Measurements from ENCODE around the gene ALDH1A1. TPM values are rescaled to one million over a fixed set of nuclear protein-coding genes. Genes with fewer than 3 reads are reported as not detected.

The ALDH1A1 gene
- total RNA-seq, 4 donors from 2014 or later = 184 to 561 (median 251) TPM

DNA sequence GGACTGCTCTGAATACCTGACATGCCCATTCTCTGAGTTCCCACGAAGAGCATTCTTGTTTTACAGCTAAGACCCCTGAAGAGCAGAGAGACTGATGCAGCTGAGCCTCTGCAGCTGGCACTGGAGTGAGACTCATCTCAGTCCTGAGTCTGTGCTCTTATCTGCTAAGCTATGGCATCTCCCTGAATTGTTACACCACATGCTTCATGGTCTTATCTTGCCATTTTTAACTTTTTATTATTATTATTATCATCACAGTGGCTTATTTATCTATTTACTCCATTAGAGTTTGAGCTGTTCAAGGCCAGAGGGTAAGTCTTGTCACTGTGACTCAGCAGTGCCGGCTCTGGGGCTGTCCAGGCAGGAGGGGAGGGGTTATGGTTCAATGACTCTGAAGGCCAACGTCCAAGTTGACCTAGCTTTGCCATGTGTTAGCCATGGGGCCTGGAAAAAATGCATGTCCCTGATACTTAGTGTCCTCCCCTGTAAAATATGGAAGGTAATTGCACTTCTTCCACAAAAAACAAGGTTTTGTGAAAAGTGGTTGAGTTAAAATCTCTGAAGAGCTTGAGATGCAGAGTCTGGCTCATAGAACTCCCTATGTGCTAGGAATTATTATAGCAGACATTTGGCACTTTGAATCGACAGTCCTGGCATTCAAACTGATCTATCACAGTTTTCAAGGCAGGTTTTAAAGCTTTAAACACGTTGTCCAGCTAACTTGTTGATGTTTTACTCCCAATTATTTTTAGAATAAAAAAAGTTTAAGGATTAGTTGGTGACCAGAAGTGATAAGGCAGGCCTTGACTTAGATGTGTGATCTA, 94.6 kb downstream of the ALDH1A1 start:
- peak in 2 of 3 donors; percentile 73 to 85 for DNase-seq
- H3K36me3 ChIP-seq = no peaks in the 10 kb centered on the region
- no peaks in the 10 kb centered on the region for H3K9me3 ChIP-seq
- TF ChIP-seq POLR2A (IDR thresholded peaks at IDR 0.05) = no peak
- TF ChIP-seq, protein P1, sequence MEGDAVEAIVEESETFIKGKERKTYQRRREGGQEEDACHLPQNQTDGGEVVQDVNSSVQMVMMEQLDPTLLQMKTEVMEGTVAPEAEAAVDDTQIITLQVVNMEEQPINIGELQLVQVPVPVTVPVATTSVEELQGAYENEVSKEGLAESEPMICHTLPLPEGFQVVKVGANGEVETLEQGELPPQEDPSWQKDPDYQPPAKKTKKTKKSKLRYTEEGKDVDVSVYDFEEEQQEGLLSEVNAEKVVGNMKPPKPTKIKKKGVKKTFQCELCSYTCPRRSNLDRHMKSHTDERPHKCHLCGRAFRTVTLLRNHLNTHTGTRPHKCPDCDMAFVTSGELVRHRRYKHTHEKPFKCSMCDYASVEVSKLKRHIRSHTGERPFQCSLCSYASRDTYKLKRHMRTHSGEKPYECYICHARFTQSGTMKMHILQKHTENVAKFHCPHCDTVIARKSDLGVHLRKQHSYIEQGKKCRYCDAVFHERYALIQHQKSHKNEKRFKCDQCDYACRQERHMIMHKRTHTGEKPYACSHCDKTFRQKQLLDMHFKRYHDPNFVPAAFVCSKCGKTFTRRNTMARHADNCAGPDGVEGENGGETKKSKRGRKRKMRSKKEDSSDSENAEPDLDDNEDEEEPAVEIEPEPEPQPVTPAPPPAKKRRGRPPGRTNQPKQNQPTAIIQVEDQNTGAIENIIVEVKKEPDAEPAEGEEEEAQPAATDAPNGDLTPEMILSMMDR (IDR thresholded peaks at IDR 0.05) = no peak
- no peak overlapping the region for H3K4me3 ChIP-seq
- H3K4me1 ChIP-seq = peaks cover 0 to 11% (median 3%) of the 10 kb centered on the region in 4 donors
- H3K27me3 ChIP-seq = no peaks in the 10 kb centered on the region
- peak overlapping the region in 3 of 4 donors; percentile 11 to 66 (median 20) for H3K27ac ChIP-seq

DNA sequence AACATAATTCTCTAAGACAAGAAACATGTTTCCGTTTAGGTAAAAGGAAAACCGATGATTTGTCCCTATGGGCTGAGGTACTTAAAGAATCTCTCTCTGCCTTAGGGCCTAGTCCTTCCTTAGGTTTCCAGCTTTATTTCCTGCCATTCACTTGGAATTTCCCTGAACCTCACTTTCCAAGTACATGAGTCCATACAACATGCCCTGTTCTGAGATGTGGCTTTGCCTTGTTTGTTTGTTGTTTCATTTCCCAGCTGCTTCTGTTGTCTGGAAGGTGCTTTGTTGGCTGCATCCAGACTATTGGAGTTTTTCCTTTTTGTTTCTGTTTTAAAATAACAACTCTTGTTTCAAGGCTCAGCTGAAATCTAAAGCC, 95.2 kb downstream of the ALDH1A1 start:
- Histone ChIP-seq H3K4me1 (peaks cover 0 to 11% (median 3%) of the 10 kb centered on the region in 4 donors), H3K4me3 (no peak overlapping the region), H3K9me3 (no peaks in the 10 kb centered on the region), H3K27ac (peak overlapping the region in 3 of 4 donors; percentile 11 to 66 (median 20)), H3K27me3 (no peaks in the 10 kb centered on the region), H3K36me3 (no peaks in the 10 kb centered on the region)
- TF ChIP-seq, protein P1 (IDR thresholded peaks at IDR 0.05) = no peak
- TF ChIP-seq POLR2A (IDR thresholded peaks at IDR 0.05) = no peak
- no peak for DNase-seq

DNA sequence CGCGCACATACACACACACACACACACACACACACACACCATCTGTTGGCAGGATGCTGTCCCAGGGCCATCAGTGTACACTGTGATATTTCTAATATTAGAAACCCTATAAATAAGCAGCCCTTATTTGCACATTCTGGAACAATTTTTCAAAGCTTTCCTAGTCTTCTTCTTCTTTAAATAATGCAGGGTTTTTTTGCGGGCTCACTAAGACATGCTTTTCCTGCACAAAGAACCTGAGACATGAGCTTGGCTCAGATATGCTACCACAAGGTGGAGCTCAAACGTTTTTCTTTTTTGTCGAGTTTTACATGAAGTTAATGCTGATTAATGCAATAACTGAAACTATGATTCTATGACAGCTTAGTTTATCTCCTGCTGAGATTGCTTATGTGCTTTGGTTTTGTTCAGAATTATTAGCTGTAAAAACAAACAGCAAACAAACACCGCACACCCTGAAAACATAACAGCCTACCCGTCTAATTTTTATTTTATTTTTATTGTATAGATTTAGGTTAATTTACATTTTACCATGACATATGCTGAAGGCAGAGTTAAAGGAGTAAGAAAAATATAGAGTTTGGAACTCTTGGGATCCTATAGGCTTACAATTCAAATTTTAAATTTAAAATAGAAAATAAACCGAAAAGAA, 95.8 kb downstream of the ALDH1A1 start:
- H3K4me3 ChIP-seq = no peak overlapping the region
- peaks cover 0 to 11% (median 3%) of the 10 kb centered on the region in 4 donors for H3K4me1 ChIP-seq
- TF ChIP-seq, protein P1 (IDR thresholded peaks at IDR 0.05) = peak in 4 of 6 experiments; percentile 52 to 79 (median 78)
- no peak for TF ChIP-seq POLR2A (IDR thresholded peaks at IDR 0.05)
- H3K9me3 ChIP-seq = no peaks in the 10 kb centered on the region
- H3K27ac ChIP-seq = peak overlapping the region in 2 of 4 donors; percentile 11 to 20
- H3K27me3 ChIP-seq = no peaks in the 10 kb centered on the region
- no peaks in the 10 kb centered on the region for H3K36me3 ChIP-seq
- no peak for DNase-seq

DNA sequence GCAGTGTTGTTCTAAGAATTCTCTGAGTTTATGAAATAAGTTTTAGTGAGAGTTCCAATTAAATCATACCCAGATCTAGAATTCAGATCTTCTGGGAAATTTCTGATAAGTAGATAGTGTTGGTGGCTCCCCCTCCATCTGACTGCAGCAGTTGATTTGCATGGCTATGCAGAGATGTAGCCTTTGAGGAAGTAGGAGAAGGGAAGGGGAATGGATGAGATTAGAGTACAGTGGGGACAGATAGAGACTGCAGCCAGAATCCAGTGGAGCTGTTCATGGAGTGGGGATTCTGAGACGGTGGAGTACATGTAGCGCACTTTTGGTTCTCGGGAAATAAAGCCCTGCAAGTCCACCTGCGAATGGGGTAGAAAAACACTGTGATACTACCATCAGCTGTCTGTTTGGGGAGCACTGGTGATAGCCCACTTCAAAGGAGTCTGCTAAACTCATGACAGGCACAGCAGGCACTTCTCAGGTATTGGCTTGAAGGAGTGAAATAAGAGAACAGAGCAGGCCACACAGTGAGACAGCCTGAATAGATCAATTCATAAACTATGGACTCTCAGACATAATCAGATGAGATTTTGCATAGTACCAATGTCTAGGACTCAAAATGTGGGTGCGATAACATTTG, 96.8 kb downstream of the ALDH1A1 start:
- Histone ChIP-seq H3K9me3 (no peaks in the 10 kb centered on the region), H3K27ac (no peak overlapping the region), H3K4me1 (peaks cover 0 to 11% (median 3%) of the 10 kb centered on the region in 4 donors), H3K36me3 (no peaks in the 10 kb centered on the region), H3K4me3 (no peak overlapping the region), H3K27me3 (no peaks in the 10 kb centered on the region)
- DNase-seq = no peak
- TF ChIP-seq, protein P1 (IDR thresholded peaks at IDR 0.05) = no peak

- peaks cover 0 to 11% (median 3%) of the 10 kb centered on the region in 4 donors for H3K4me1 ChIP-seq
- no peak overlapping the region for H3K27ac ChIP-seq
- TF ChIP-seq, protein P1 (IDR thresholded peaks at IDR 0.05) = no peak
- no peak for TF ChIP-seq POLR2A (IDR thresholded peaks at IDR 0.05)
- DNase-seq = no peak
- H3K9me3 ChIP-seq = no peaks in the 10 kb centered on the region
- H3K36me3 ChIP-seq = no peaks in the 10 kb centered on the region
- no peak overlapping the region for H3K4me3 ChIP-seq
- H3K27me3 ChIP-seq = no peaks in the 10 kb centered on the region
Measured at GRCh38 chr9:72855321-72855720, 97.5 kb downstream of the ALDH1A1 start.

Other genes starting within 250 kb of the ALDH1A1 start
- gene ANXA1, start 198.8 kb upstream of the ALDH1A1 start, total RNA-seq = 100 to 1,000 TPM in 1 of 4 donors, 10 to 100 TPM in 3; 13.5 to 223 (median 40.3) TPM

All from Peyer's patch (tissue), 4 donors.